H1 (cell line): ENCODE results near the gene TSN. TPM values are rescaled to one million over a fixed set of nuclear protein-coding genes. Genes with fewer than 3 reads are reported as not detected.

Source experiments
- CTCF ChIA-PET: fragments of 300-600 bp; sonication (Branson Sonifier 250); formaldehyde crosslinking; loops from one replicate; lab custom pipeline; 2021; ENCODE audit not compliant: partially characterized antibody; lab: Charles Lee
- POLR2A ChIA-PET: fragments of 300-600 bp; sonication (Branson Sonifier 250); formaldehyde crosslinking; loops from one replicate; lab custom pipeline; 2021; ENCODE audit warnings: inconsistent platforms; ENCODE audit not compliant: partially characterized antibody; lab: Charles Lee
- DNase-seq, 2 experiments: peaks; one replicate each; pipeline versions ENCODE4 v3.0.0 to v3.0.0-alpha.2; 2010 to 2022; ENCODE audit warnings: low spot score in 2 of 2, low read depth in 1 of 2, mixed read lengths in 1 of 2
- FAIRE-seq: peaks from 2 replicates; lab custom pipeline; 2011; peaks lifted over from hg19 to GRCh38; lab: Jason Lieb, UNC
- H2AFZ ChIP-seq: 2 replicates; pipeline ENCODE4 v1.8.1; 2012; ENCODE audit warnings: low read length, inconsistent platforms
- H2AK5ac ChIP-seq: 2 replicates; pipeline ENCODE4 v1.6.1; 2013; ENCODE audit warnings: low read depth, low read length
- H2BK120ac ChIP-seq: replicated peaks from 2 replicates; pipeline ENCODE3; 2013; ENCODE audit warnings: low read depth, low read length, inconsistent platforms
- H2BK12ac ChIP-seq: 2 replicates; pipeline ENCODE4 v1.6.1; 2013; ENCODE audit warnings: low read depth, low read length
- H2BK15ac ChIP-seq: 2 replicates; pipeline ENCODE4 v1.6.1; 2013; ENCODE audit warnings: low read length
- H2BK20ac ChIP-seq: 2 replicates; pipeline ENCODE4 v1.6.1; 2013; ENCODE audit warnings: low read length
- H2BK5ac ChIP-seq: 2 replicates; pipeline ENCODE4 v1.6.1; 2013; ENCODE audit warnings: low read depth, low read length
- H3K14ac ChIP-seq: 2 replicates; pipeline ENCODE4 v1.6.1; 2013; ENCODE audit warnings: inconsistent platforms; ENCODE audit not compliant: insufficient read length
- H3K18ac ChIP-seq: 2 replicates; pipeline ENCODE4 v1.6.1; 2013; ENCODE audit warnings: low read length; ENCODE audit errors: extremely low read depth
- H3K23ac ChIP-seq: 2 replicates; pipeline ENCODE4 v1.6.1; 2013; ENCODE audit warnings: inconsistent platforms; ENCODE audit not compliant: insufficient read length
- H3K23me2 ChIP-seq: 2 replicates; pipeline ENCODE4 v1.6.1; 2013; ENCODE audit warnings: low read depth, low read length
- H3K27ac ChIP-seq: 2 replicates; pipeline ENCODE4 v1.6.1; 2011; ENCODE audit warnings: low read depth, low read length, inconsistent platforms
- H3K27me3 ChIP-seq, 4 experiments: replicated peaks in 1 of 4; 1 replicate in 1 of 4; 2 replicates in 3 of 4; pipeline versions ENCODE4 v1.6.1 to v1.8.1; 2011 to 2013; ENCODE audit warnings: low read length in 3 of 4, mild to moderate bottlenecking in 3 of 4, inconsistent platforms in 2 of 4, mixed read lengths in 2 of 4, moderate library complexity in 1 of 4; ENCODE audit not compliant: control insufficient read depth in 3 of 4, insufficient read depth in 3 of 4; ENCODE audit errors: extremely low read depth in 1 of 4
- H3K36me3 ChIP-seq, 4 experiments: 2 replicates each; pipeline versions ENCODE4 v1.6.1 to v1.8.1; 2011 to 2013; ENCODE audit warnings: mild to moderate bottlenecking in 4 of 4, low read length in 3 of 4, moderate library complexity in 2 of 4, control low read depth in 1 of 4, inconsistent platforms in 1 of 4; ENCODE audit not compliant: insufficient read depth in 4 of 4, control insufficient read depth in 2 of 4
- H3K4ac ChIP-seq: replicated peaks from 2 replicates; pipeline ENCODE3; 2013; ENCODE audit warnings: low read length, low read depth, mixed read lengths, inconsistent platforms; ENCODE audit not compliant: insufficient read length
- H3K4me1 ChIP-seq, 4 experiments: replicated peaks in 1 of 4; 1 replicate in 1 of 4; 2 replicates in 3 of 4; pipeline versions ENCODE4 v1.6.1 to v1.8.1; 2011 to 2013; ENCODE audit warnings: low read length in 3 of 4, inconsistent platforms in 2 of 4, mixed read lengths in 1 of 4; ENCODE audit not compliant: insufficient read depth in 4 of 4, control insufficient read depth in 3 of 4
- H3K4me2 ChIP-seq, 2 experiments: 2 replicates each; pipeline versions ENCODE4 v1.6.1 to v1.8.1; 2011 to 2013; ENCODE audit warnings: low read depth in 2 of 2, low read length in 2 of 2, control low read depth in 1 of 2, inconsistent platforms in 1 of 2, mild to moderate bottlenecking in 1 of 2; ENCODE audit not compliant: insufficient read depth in 1 of 2
- H3K4me3 ChIP-seq, 4 experiments: fragments of 200-600, 300-600 bp in 1 of 4; sonication (generic), shearing (Covaris generic), sonication (Bioruptor Twin) in 1 of 4; 2 replicates each; pipeline versions ENCODE4 v1.5.1 to v1.8.1; 2011 to 2016; ENCODE audit warnings: low read length in 4 of 4, low read depth in 3 of 4, control low read depth in 2 of 4, inconsistent platforms in 2 of 4, mild to moderate bottlenecking in 2 of 4, mixed read lengths in 1 of 4, moderate library complexity in 1 of 4; ENCODE audit not compliant: insufficient read depth in 2 of 4; ENCODE audit errors: extremely low read depth in 1 of 4
- H3K56ac ChIP-seq: replicated peaks from 2 replicates; pipeline ENCODE3; 2013; ENCODE audit warnings: low read depth, mild to moderate bottlenecking, mixed read lengths, low read length, inconsistent platforms; ENCODE audit not compliant: insufficient read length
- H3K79me1 ChIP-seq: 2 replicates; pipeline ENCODE4 v1.6.1; 2013; ENCODE audit warnings: low read depth, low read length, control low read depth
- H3K79me2 ChIP-seq, 2 experiments: 2 replicates each; pipeline versions ENCODE4 v1.6.1 to v1.8.1; 2012 to 2013; ENCODE audit warnings: low read length in 2 of 2, mild to moderate bottlenecking in 2 of 2, inconsistent platforms in 1 of 2; ENCODE audit not compliant: insufficient read depth in 2 of 2, control insufficient read depth in 1 of 2
- H3K9ac ChIP-seq, 4 experiments: replicated peaks in 1 of 4; 1 replicate in 1 of 4; 2 replicates in 3 of 4; pipeline versions ENCODE4 v1.6.1 to v1.8.1; 2011 to 2013; ENCODE audit warnings: low read depth in 3 of 4, low read length in 3 of 4, control low read depth in 2 of 4, mild to moderate bottlenecking in 2 of 4, moderate library complexity in 2 of 4, inconsistent platforms in 1 of 4; ENCODE audit errors: extremely low read depth in 1 of 4
- H3K9me3 ChIP-seq, 2 experiments: 2 replicates each; pipeline versions ENCODE4 v1.6.1 to v1.8.1; 2012 to 2013; ENCODE audit warnings: mild to moderate bottlenecking in 2 of 2, moderate library complexity in 2 of 2, control low read depth in 1 of 2, inconsistent platforms in 1 of 2, low read depth in 1 of 2, low read length in 1 of 2, mixed read lengths in 1 of 2; ENCODE audit not compliant: insufficient read depth in 2 of 2
- H4K20me1 ChIP-seq, 2 experiments: replicated peaks in 1 of 2; 2 replicates each; pipeline versions ENCODE3 to v1.8.1; 2011 to 2013; ENCODE audit warnings: inconsistent platforms in 2 of 2, low read length in 2 of 2, mild to moderate bottlenecking in 1 of 2; ENCODE audit not compliant: insufficient read depth in 2 of 2, control insufficient read depth in 1 of 2
- H4K5ac ChIP-seq: 2 replicates; pipeline ENCODE4 v1.6.1; 2013; ENCODE audit warnings: low read length, low read depth, mixed read lengths, inconsistent platforms; ENCODE audit not compliant: insufficient read length
- H4K8ac ChIP-seq: 2 replicates; pipeline ENCODE4 v1.8.0; 2013; ENCODE audit warnings: mild to moderate bottlenecking, moderate library complexity, low read length, inconsistent platforms; ENCODE audit not compliant: insufficient read depth; ENCODE audit errors: extremely low read depth
- H4K91ac ChIP-seq: replicated peaks from 2 replicates; pipeline ENCODE3; 2013; ENCODE audit warnings: low read length, mixed read lengths, inconsistent platforms; ENCODE audit not compliant: insufficient read length
- CTCF ChIP-seq, 3 experiments: IDR thresholded peaks; 1 replicate in 2 of 3; 2 replicates in 1 of 3; pipeline versions ENCODE4 v1.5.1 to v1.6.1; 2011; ENCODE audit warnings: low read length in 3 of 3, mild to moderate bottlenecking in 3 of 3, inconsistent platforms in 2 of 3, low read depth in 1 of 3, moderate library complexity in 1 of 3; ENCODE audit not compliant: insufficient read depth in 1 of 3; ENCODE audit errors: control extremely low read depth in 1 of 3
- RBBP5 ChIP-seq: IDR thresholded peaks from 2 replicates; pipeline ENCODE4 v1.7.1; 2012; ENCODE audit warnings: low read depth, mild to moderate bottlenecking, inconsistent platforms, low read length, moderate library complexity, borderline replicate concordance
- SAP30 ChIP-seq: fragments of 300-600 bp; sonication (generic); IDR thresholded peaks from 2 replicates; pipeline ENCODE4 v1.7.1; 2012; ENCODE audit warnings: low read length, moderate library complexity, mild to moderate bottlenecking, inconsistent platforms; ENCODE audit not compliant: insufficient read depth, insufficient replicate concordance
- SIN3A ChIP-seq, 2 experiments: IDR thresholded peaks in 1 of 2; conservative IDR thresholded peaks in 1 of 2; 2 replicates each; pipeline ENCODE4 v1.6.1; 2011 to 2012; ENCODE audit warnings: low read length in 2 of 2, improper control_type of control experiment in 1 of 2, low read depth in 1 of 2, mild to moderate bottlenecking in 1 of 2
- SIX5 ChIP-seq: IDR thresholded peaks from 2 replicates; pipeline ENCODE4 v1.6.1; 2011; ENCODE audit warnings: mild to moderate bottlenecking, low read depth, low read length
- TCF12 ChIP-seq: IDR thresholded peaks from 2 replicates; pipeline ENCODE4 v1.6.1; 2011; ENCODE audit warnings: low read depth, mild to moderate bottlenecking, low read length
- WGBS, 2 experiments: shearing (Covaris generic) in 1 of 2; methylation state at CpG; one replicate each; pipeline versions ENCODE4 v1.1.6 to v1.1.7; 2013 to 2015; ENCODE audit warnings: low lambda C conversion rate in 2 of 2, mixed read lengths in 2 of 2, inconsistent platforms in 1 of 2, low coverage in 1 of 2, missing lambda C conversion rate in 1 of 2; ENCODE audit not compliant: insufficient replicate concordance in 2 of 2, insufficient coverage in 1 of 2, insufficient read length in 1 of 2; ENCODE audit errors: extremely low coverage in 1 of 2, missing lambda C conversion rate in 1 of 2; 5-methylcytosine and 5-hydroxymethylcytosine counted together
- polyA plus RNA-seq, 7 experiments: library from polyadenylated mRNA; depleted of rRNA in 3 of 7; stranded (reverse) in 5 of 7; unstranded in 2 of 7; fragments of >200 nt in 5 of 7; fragments of 200-250 nt in 2 of 7; gene quantifications; 1 replicate in 5 of 7; 2 replicates in 1 of 7; 4 replicates in 1 of 7; pipeline versions ENCODE4 v1.2.1 to v1.2.3, GENCODE V29; 2011 to 2013; ENCODE audit warnings: missing spikeins in 2 of 7, mixed read lengths in 2 of 7
- total RNA-seq: library from RNA; stranded (reverse); fragmentation: NEBNext Ultra II Directional; extraction: Animal tissue kit (Norgen Biotek cat#: 25700); gene quantifications from 2 replicates; pipeline ENCODE4 v1.2.1, GENCODE V29; 2021

The TSN gene
- total and polyA plus RNA-seq, 2 of the 8 experiments (the other 6 are each of a cell fraction or from before 2014, with no cell fraction given): 44.4 to 96.1 TPM

DNA sequence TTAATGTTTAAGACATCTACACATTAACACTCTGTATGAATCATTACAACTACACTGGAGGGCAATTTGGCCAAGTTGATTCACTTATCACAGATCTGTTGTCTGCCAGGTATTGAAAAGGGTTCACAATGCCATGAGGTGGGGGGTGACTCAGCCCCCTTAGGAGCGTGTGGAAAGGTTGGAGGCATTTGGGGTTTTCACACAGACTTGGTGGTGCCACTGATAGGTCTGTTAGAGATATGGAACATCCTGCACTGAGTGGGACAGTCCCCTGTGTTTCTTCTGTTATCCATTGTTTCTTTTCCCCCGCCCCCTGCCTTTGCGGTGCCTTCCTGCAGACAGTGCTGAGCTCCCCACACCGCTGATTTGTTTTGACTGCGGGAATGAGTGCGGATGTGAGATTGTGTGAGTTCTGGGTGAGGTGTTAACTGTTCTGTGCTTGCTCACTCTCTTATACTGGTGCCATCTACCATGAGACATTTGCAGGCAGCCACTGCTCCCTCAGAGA is 9.3 kb upstream of the TSN start:
- POLR2A ChIA-PET: no interaction called here
- H3K27ac ChIP-seq: no peak overlapping the region
- no peak overlapping the region for H2AFZ ChIP-seq
- no peaks in the 10 kb centered on the region for H3K36me3 ChIP-seq
- no peak overlapping the region for H3K4me3 ChIP-seq
- H2BK20ac ChIP-seq: no peak overlapping the region
- H3K14ac ChIP-seq: no peak overlapping the region
- H3K79me2 ChIP-seq: no peaks in the 10 kb centered on the region
- H3K4ac ChIP-seq: no peak overlapping the region
- H3K23me2 ChIP-seq: no peaks in the 10 kb centered on the region
- no peak overlapping the region for H4K8ac ChIP-seq
- FAIRE-seq (no peak), DNase-seq (no peak)
- no peaks in the 10 kb centered on the region for H4K20me1 ChIP-seq
- H4K91ac ChIP-seq: no peak overlapping the region
- no peak overlapping the region for H3K23ac ChIP-seq
- no peaks in the 10 kb centered on the region for H3K4me1 ChIP-seq
- no peak overlapping the region for H3K4me2 ChIP-seq
- no peak overlapping the region for H3K9ac ChIP-seq
- H3K9me3 ChIP-seq: no peaks in the 10 kb centered on the region
- H4K5ac ChIP-seq: no peak overlapping the region
- H2BK15ac ChIP-seq: no peak overlapping the region
- H3K18ac ChIP-seq: no peak overlapping the region
- no peak overlapping the region for H2BK12ac ChIP-seq
- H2BK5ac ChIP-seq: no peak overlapping the region
- no peak overlapping the region for H2AK5ac ChIP-seq
- no peaks in the 10 kb centered on the region for H3K27me3 ChIP-seq
- H3K56ac ChIP-seq: no peak overlapping the region
- CTCF ChIA-PET: no interaction called here
- H3K79me1 ChIP-seq: no peaks in the 10 kb centered on the region
- H2BK120ac ChIP-seq: no peak overlapping the region
- 78% methylated on average over 6 of the region's 6 CpGs; no CpG with 5 or more reads in 1 of the 2 experiments for WGBS, 2 experiments
- no peak for TF ChIP-seq SAP30
- TF ChIP-seq SIN3A (conservative IDR thresholded peaks at IDR 0.05 in 1 of 2, IDR thresholded peaks at IDR 0.05 in 1 of 2; ENCODE audit: low read depth in 1 of 2, low read length in 2 of 2): no peak
- TF ChIP-seq CTCF (IDR thresholded peaks at IDR 0.05; ENCODE audit: control extremely low read depth in 1 of 3, insufficient read depth in 1 of 3, low read depth in 1 of 3, low read length in 3 of 3): no peak
- no peak for TF ChIP-seq RBBP5
- no peak for TF ChIP-seq TCF12
- no peak for TF ChIP-seq SIX5
